ENCODE measurements around the gene LRMDA. TPM values are rescaled to one million over a fixed set of nuclear protein-coding genes. Genes with fewer than 3 reads are reported as not detected.

Gene LRMDA
- total and polyA plus RNA-seq, 2 of the 8 experiments (the other 6 are each of a cell fraction or from before 2014, with no cell fraction given): 0.86 to 2.8 TPM

DNA sequence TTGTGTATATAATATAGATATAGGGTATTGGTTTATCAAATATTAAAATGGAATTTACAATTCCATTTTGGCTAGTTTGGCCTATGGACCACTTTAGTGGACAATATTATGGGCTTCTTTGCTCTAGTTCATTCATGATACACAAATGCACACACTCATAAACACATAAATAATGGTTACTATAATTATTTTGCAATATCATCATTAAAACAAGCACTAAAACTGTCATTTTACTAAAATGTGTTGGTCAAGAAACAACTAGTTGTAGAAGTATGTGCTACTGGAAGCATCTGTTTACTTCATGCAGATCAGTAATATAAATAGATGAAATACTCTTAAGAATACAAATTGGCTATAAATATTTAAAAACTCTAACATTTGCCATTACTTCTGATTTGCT lies 1131.9 kb downstream of the LRMDA start:
- Histone ChIP-seq H3K4me2 (ENCODE audit: insufficient read depth in 1 of 2, low read depth in 2 of 2, low read length in 2 of 2) (no peak overlapping the region), H3K14ac (ENCODE audit: insufficient read length) (no peak overlapping the region), H3K23ac (ENCODE audit: insufficient read length) (no peak overlapping the region), H3K9ac (replicated peaks in 1 of 4; ENCODE audit: extremely low read depth in 1 of 4, low read depth in 3 of 4, low read length in 3 of 4) (no peak overlapping the region), H3K79me2 (ENCODE audit: control insufficient read depth in 1 of 2, insufficient read depth in 2 of 2, low read length in 2 of 2) (no peaks in the 10 kb centered on the region), H3K18ac (ENCODE audit: extremely low read depth, low read length) (no peak overlapping the region), H3K4me3 (ENCODE audit: extremely low read depth in 1 of 4, insufficient read depth in 2 of 4, low read depth in 3 of 4, low read length in 4 of 4) (no peak overlapping the region), H2BK120ac (replicated peaks; ENCODE audit: low read depth, low read length) (no peak overlapping the region), H2BK15ac (ENCODE audit: low read length) (no peak overlapping the region), H2AK5ac (ENCODE audit: low read depth, low read length) (no peak overlapping the region), H4K91ac (replicated peaks; ENCODE audit: insufficient read length, low read length) (no peak overlapping the region), H4K5ac (ENCODE audit: insufficient read length, low read depth, low read length) (no peak overlapping the region), H2AFZ (ENCODE audit: low read length) (no peak overlapping the region), H3K56ac (replicated peaks; ENCODE audit: insufficient read length, low read depth, low read length) (no peak overlapping the region), H4K20me1 (replicated peaks in 1 of 2; ENCODE audit: control insufficient read depth in 1 of 2, insufficient read depth in 2 of 2, low read length in 2 of 2) (no peaks in the 10 kb centered on the region), H3K27me3 (replicated peaks in 1 of 4; ENCODE audit: control insufficient read depth in 3 of 4, extremely low read depth in 1 of 4, insufficient read depth in 3 of 4, low read length in 3 of 4) (no peaks in the 10 kb centered on the region; a peak in 1 of 7 replicates), H2BK20ac (ENCODE audit: low read length) (no peak overlapping the region), H3K27ac (ENCODE audit: low read depth, low read length) (no peak overlapping the region), H3K36me3 (ENCODE audit: control insufficient read depth in 2 of 4, insufficient read depth in 4 of 4, low read length in 3 of 4) (no peaks in the 10 kb centered on the region), H2BK5ac (ENCODE audit: low read depth, low read length) (no peak overlapping the region), H4K8ac (ENCODE audit: extremely low read depth, insufficient read depth, low read length) (no peak overlapping the region), H3K9me3 (ENCODE audit: insufficient read depth in 2 of 2, low read depth in 1 of 2, low read length in 1 of 2) (no peaks in the 10 kb centered on the region), H3K4ac (replicated peaks; ENCODE audit: insufficient read length, low read depth, low read length) (no peak overlapping the region), H3K4me1 (replicated peaks in 1 of 4; ENCODE audit: control insufficient read depth in 3 of 4, insufficient read depth in 4 of 4, low read length in 3 of 4) (no peaks in the 10 kb centered on the region), H3K79me1 (ENCODE audit: low read depth, low read length) (no peaks in the 10 kb centered on the region), H2BK12ac (ENCODE audit: low read depth, low read length) (no peak overlapping the region), H3K23me2 (ENCODE audit: low read depth, low read length) (no peaks in the 10 kb centered on the region)
- FAIRE-seq: no peak
- CTCF ChIA-PET (ENCODE audit: partially characterized antibody): no interaction called here
- no peak for DNase-seq (ENCODE audit: low read depth in 1 of 2, low spot score in 2 of 2)
- POLR2A ChIA-PET (ENCODE audit: partially characterized antibody): no interaction called here
- TF ChIP-seq HDAC2 (IDR thresholded peaks at IDR 0.05; ENCODE audit: borderline replicate concordance in 1 of 2, low read depth in 2 of 2, low read length in 2 of 2) (no peak), PHF8 (conservative IDR thresholded peaks at IDR 0.05; ENCODE audit: low read depth, low read length) (no peak), BACH1 (IDR thresholded peaks at IDR 0.05; ENCODE audit: low read length) (no peak), ATF2 (IDR thresholded peaks at IDR 0.05; ENCODE audit: low read length) (no peak), BRCA1 (IDR thresholded peaks at IDR 0.05; ENCODE audit: low read depth, low read length) (no peak), SIX5 (IDR thresholded peaks at IDR 0.05; ENCODE audit: low read depth, low read length) (no peak), RBBP5 (IDR thresholded peaks at IDR 0.05; ENCODE audit: borderline replicate concordance, low read depth, low read length) (no peak), ASH2L (IDR thresholded peaks at IDR 0.05; ENCODE audit: low read length) (no peak), RNF2 (IDR thresholded peaks at IDR 0.05; ENCODE audit: borderline replicate concordance, low read depth, low read length, missing control alignments, poor library complexity, severe bottlenecking) (no peak)
- TF ChIP-seq, protein P1, sequence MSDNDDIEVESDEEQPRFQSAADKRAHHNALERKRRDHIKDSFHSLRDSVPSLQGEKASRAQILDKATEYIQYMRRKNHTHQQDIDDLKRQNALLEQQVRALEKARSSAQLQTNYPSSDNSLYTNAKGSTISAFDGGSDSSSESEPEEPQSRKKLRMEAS (IDR thresholded peaks at IDR 0.05): no peak
